ENCODE results near the gene SP7. TPM values are rescaled to one million over a fixed set of nuclear protein-coding genes. Genes with fewer than 3 reads are reported as not detected.

SP7 gene
- total and polyA plus RNA-seq, 2 experiments from 2014 or later: 0.17 TPM; not detected in 1

GRCh38 chr12:53324779-53325510 lies 11.2 kb downstream of the SP7 start:
- Mint-ChIP-seq H3K36me3 (ENCODE audit: low read depth) (peaks cover 3% of the 10 kb centered on the region), H3K27me3 (ENCODE audit: insufficient read depth, low read depth, poor library complexity) (peaks cover 66% of the 10 kb centered on the region), H3K4me3 (peak overlapping the region; percentile 75), H3K27ac (no peak overlapping the region), H3K4me1 (peaks cover 29% of the 10 kb centered on the region), H3K9me3 (no peaks in the 10 kb centered on the region; the same call in 2 of the 3 replicates)
- peak overlapping the region; percentile 98 for H2AFZ ChIP-seq
- H3K4me2 ChIP-seq: peak overlapping the region; percentile 85
- H3K36me3 ChIP-seq (ENCODE audit: insufficient read depth): no peaks in the 10 kb centered on the region; the same call in 1 of the 2 replicates
- peak overlapping the region; percentile 85 for H3K4me3 ChIP-seq
- peak; percentile 95 for DNase-seq (ENCODE audit: low spot score)
- H3K9me2 ChIP-seq (ENCODE audit: insufficient read depth): no peaks in the 10 kb centered on the region
- TF ChIP-seq CTCF (conservative IDR thresholded peaks at IDR 0.05; ENCODE audit: low read depth in 2 of 2) (peak; percentile 66 to 88), EZH2 (IDR thresholded peaks at IDR 0.05; ENCODE audit: low read depth, unreplicated experiment) (peak; percentile 56), ZNF114 (CRISPR knock-in tag; IDR thresholded peaks at IDR 0.05) (no peak), JUNB (IDR thresholded peaks at IDR 0.05; ENCODE audit: unreplicated experiment) (no peak), ZNF331 (CRISPR knock-in tag; IDR thresholded peaks at IDR 0.05; ENCODE audit: low read depth) (no peak), ETS1 (IDR thresholded peaks at IDR 0.05) (no peak), POLR2AphosphoS5 (IDR thresholded peaks at IDR 0.05; ENCODE audit: low read depth) (peak; percentile 38; the same call in 1 of the 2 replicates), EZH2phosphoT487 (IDR thresholded peaks at IDR 0.05; ENCODE audit: unreplicated experiment) (no peak), ZNF462 (CRISPR knock-in tag; IDR thresholded peaks at IDR 0.05) (no peak), CREB1 (CRISPR knock-in tag; IDR thresholded peaks at IDR 0.05; ENCODE audit: low read depth) (0 out of 2 replicates have a peak, but pooled peaks have one; percentile 41), STAT1 (IDR thresholded peaks at IDR 0.05; ENCODE audit: unreplicated experiment) (no peak), REST (IDR thresholded peaks at IDR 0.05; ENCODE audit: unreplicated experiment) (no peak), NANOG (IDR thresholded peaks at IDR 0.05; ENCODE audit: borderline replicate concordance) (no peak)
- peak; percentile 51 for ATAC-seq
- no peaks in the 10 kb centered on the region for H3K79me2 ChIP-seq (replicated peaks; ENCODE audit: insufficient read depth)
- peaks cover 16% of the 10 kb centered on the region for H3F3A ChIP-seq (replicated peaks; ENCODE audit: low read depth)
- peaks cover 29% of the 10 kb centered on the region for H3K4me1 ChIP-seq (ENCODE audit: insufficient read depth)
- H3K27me3 ChIP-seq (ENCODE audit: insufficient read depth): peaks cover 78% of the 10 kb centered on the region
- H3K27ac ChIP-seq (ENCODE audit: low read depth): no peak overlapping the region
- H4K20me1 ChIP-seq (replicated peaks; ENCODE audit: insufficient read depth): no peaks in the 10 kb centered on the region
